ENCODE data around the gene ADGRG6. TPM values are rescaled to one million over a fixed set of nuclear protein-coding genes. Genes with fewer than 3 reads are reported as not detected.

ADGRG6 gene
- total and polyA plus RNA-seq, 4 donors = 5.9 to 42.2 (median 19.2) TPM

DNA sequence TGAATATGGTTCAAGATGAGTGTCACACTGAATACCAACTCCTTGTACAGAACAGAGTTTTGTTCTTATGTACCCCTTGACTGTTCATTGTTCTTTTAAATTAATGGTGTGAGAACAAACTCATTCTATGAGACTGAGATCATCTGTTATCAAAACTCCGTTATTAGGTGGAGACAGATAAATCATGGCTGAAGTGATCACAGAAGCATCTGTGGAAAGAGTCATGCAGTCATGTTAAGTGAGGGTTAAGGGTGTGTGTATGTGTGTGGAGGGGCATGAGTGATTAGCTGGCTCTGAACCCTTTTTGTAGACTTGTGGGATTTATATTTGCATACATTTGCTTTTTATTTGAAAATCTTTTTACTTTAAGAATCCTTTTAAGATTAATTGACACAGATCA, 24.7 kb downstream of the ADGRG6 start:
- H3K27ac ChIP-seq (ENCODE audit: low read depth, low read length) = no peak overlapping the region
- H3K36me3 ChIP-seq (ENCODE audit: control insufficient read depth, insufficient read depth, low read length) = no peaks in the 10 kb centered on the region
- WGBS (ENCODE audit: insufficient coverage) = 31% methylated on average over 1 of the region's 1 CpG
- H3K4me1 ChIP-seq (ENCODE audit: control insufficient read depth, insufficient read depth, low read length) = no peaks in the 10 kb centered on the region
- no peak for DNase-seq (ENCODE audit: low read depth in 4 of 6, low spot score in 6 of 6)
- no peaks in the 10 kb centered on the region for H3K27me3 ChIP-seq (ENCODE audit: control insufficient read depth, insufficient read depth, low read length)
- H3K4me3 ChIP-seq (ENCODE audit: low read depth, low read length) = no peak overlapping the region
- no peaks in the 10 kb centered on the region for H3K9me3 ChIP-seq (ENCODE audit: control insufficient read depth, insufficient read depth, low read length)

DNA sequence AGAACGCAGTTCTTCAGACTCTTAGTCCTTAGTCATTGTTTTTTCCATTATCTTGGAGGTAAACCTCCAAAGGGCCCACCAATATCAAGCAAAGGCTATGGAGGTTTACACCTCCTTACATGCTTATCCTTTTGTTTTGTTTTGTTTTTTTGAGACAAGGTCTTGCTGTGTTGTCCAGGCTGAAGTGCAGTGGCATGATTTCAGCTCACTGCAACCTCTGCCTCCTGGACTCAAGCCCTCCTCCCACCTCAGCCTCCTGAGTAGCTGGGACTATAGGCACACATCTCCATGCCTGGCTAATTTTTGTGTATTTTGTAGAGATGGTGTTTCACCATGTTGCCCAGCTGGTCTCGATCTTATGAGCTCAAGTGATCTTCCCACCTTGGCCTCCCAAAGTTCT, 26.3 kb downstream of the ADGRG6 start:
- no peak for DNase-seq (ENCODE audit: low read depth in 4 of 6, low spot score in 6 of 6)

DNA sequence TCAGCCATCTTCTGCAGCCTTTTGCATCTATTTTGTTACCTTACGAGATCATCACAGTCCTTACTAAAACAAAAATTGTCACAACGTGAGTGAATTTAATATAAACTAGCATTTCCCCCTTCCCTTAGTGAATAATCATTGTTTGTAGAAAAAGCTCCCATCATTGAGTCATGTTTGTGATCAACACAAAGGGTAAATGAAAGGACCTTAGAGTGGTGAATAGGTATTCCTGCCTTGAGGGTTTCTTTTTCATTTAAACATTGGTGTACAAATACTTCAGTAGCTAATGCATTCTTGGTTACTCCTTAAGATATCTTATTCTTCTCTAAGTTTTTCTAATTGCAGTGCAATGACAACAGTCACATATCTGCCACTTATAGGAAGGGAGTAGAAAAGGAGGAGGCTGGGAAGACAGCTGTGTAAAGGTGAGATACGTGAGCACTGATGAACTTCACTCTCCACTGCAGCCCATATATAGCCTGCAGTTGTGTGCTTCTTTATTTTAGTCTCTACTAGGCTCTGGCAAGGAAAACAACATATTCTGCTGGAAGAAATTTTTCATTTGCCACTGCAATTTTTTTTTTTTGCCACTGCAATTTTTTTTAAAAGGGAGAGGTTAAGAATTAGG, 27.8 kb downstream of the ADGRG6 start:
- H3K4me3 ChIP-seq (ENCODE audit: low read depth, low read length) = no peak overlapping the region
- no peaks in the 10 kb centered on the region for H3K27me3 ChIP-seq (ENCODE audit: control insufficient read depth, insufficient read depth, low read length)
- H3K4me1 ChIP-seq (ENCODE audit: control insufficient read depth, insufficient read depth, low read length) = no peaks in the 10 kb centered on the region
- no CpG with 5 or more reads among the region's 3 CpGs for WGBS (ENCODE audit: insufficient coverage)
- H3K36me3 ChIP-seq (ENCODE audit: control insufficient read depth, insufficient read depth, low read length) = no peaks in the 10 kb centered on the region
- DNase-seq (ENCODE audit: low read depth in 4 of 6, low spot score in 6 of 6) = no peak
- no peaks in the 10 kb centered on the region for H3K9me3 ChIP-seq (ENCODE audit: control insufficient read depth, insufficient read depth, low read length)
- H3K27ac ChIP-seq (ENCODE audit: low read depth, low read length) = no peak overlapping the region

More for the DNA sequence above, 26.3 kb downstream of the ADGRG6 start:
- H3K9me3 ChIP-seq (ENCODE audit: control insufficient read depth, insufficient read depth, low read length) = no peaks in the 10 kb centered on the region
- H3K27me3 ChIP-seq (ENCODE audit: control insufficient read depth, insufficient read depth, low read length) = no peaks in the 10 kb centered on the region
- H3K27ac ChIP-seq (ENCODE audit: low read depth, low read length) = no peak overlapping the region
- H3K36me3 ChIP-seq (ENCODE audit: control insufficient read depth, insufficient read depth, low read length) = no peaks in the 10 kb centered on the region
- H3K4me1 ChIP-seq (ENCODE audit: control insufficient read depth, insufficient read depth, low read length) = no peaks in the 10 kb centered on the region
- H3K4me3 ChIP-seq (ENCODE audit: low read depth, low read length) = no peak overlapping the region
- WGBS (ENCODE audit: insufficient coverage) = 100% methylated on average over 2 of the region's 2 CpGs

DNA sequence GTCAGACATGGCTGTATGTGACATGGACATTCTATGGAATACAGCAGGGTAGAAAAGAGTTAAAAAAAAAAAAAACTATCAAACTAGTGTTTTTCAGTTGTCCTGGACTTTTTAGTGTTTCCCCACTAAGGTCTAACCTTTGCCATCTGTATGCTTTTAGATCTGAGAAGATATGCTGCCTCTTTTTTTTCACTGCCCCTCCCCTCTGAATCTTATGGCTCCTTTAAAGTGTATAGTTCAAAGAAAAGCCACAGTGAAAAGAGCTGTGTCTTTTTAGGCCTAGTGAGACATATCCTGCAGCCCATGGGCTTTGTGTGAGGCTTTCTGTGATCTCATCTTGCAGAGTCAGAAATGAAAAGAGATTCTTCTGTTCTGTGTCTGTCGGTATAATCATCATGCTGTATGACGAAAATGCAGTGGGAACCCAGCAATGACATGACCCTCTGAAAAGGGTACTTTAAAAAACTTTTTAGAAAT, 29.3 kb downstream of the ADGRG6 start:
- no peak overlapping the region for H3K4me3 ChIP-seq (ENCODE audit: low read depth, low read length)
- H3K9me3 ChIP-seq (ENCODE audit: control insufficient read depth, insufficient read depth, low read length) = no peaks in the 10 kb centered on the region
- peak in 1 of 6 donors; percentile 36 for DNase-seq (ENCODE audit: low read depth in 4 of 6, low spot score in 6 of 6)
- H3K4me1 ChIP-seq (ENCODE audit: control insufficient read depth, insufficient read depth, low read length) = no peaks in the 10 kb centered on the region
- no peaks in the 10 kb centered on the region for H3K36me3 ChIP-seq (ENCODE audit: control insufficient read depth, insufficient read depth, low read length)
- WGBS (ENCODE audit: insufficient coverage) = no CpG with 5 or more reads among the region's 2 CpGs
- H3K27ac ChIP-seq (ENCODE audit: low read depth, low read length) = peak overlapping the region; percentile 76
- no peaks in the 10 kb centered on the region for H3K27me3 ChIP-seq (ENCODE audit: control insufficient read depth, insufficient read depth, low read length)

DNA sequence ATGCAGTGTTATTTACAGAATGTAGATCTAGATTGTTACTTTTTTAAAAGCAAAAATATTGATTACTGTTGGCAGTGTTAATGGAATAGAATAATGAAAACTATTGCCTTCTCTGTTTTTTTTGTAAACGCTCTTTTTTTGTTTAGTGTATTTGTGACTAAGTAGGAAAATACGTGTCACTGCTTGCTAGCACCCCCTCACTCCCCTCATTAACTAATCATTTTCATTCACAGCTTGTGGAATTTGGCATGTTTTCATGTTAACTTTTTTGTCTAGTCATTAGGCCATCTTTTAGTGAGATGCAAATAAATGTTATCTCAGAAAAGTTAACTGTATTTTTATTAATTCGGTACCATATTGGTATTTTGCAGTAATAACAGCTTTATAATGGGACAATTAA, 29.8 kb downstream of the ADGRG6 start:
- DNase-seq (ENCODE audit: low read depth in 4 of 6, low spot score in 6 of 6) = no peak
- H3K4me1 ChIP-seq (ENCODE audit: control insufficient read depth, insufficient read depth, low read length) = no peaks in the 10 kb centered on the region
- H3K36me3 ChIP-seq (ENCODE audit: control insufficient read depth, insufficient read depth, low read length) = no peaks in the 10 kb centered on the region
- H3K9me3 ChIP-seq (ENCODE audit: control insufficient read depth, insufficient read depth, low read length) = no peaks in the 10 kb centered on the region
- no peaks in the 10 kb centered on the region for H3K27me3 ChIP-seq (ENCODE audit: control insufficient read depth, insufficient read depth, low read length)
- no CpG with 5 or more reads among the region's 3 CpGs for WGBS (ENCODE audit: insufficient coverage)
- no peak overlapping the region for H3K4me3 ChIP-seq (ENCODE audit: low read depth, low read length)
- H3K27ac ChIP-seq (ENCODE audit: low read depth, low read length) = peak overlapping the region; percentile 76

DNA sequence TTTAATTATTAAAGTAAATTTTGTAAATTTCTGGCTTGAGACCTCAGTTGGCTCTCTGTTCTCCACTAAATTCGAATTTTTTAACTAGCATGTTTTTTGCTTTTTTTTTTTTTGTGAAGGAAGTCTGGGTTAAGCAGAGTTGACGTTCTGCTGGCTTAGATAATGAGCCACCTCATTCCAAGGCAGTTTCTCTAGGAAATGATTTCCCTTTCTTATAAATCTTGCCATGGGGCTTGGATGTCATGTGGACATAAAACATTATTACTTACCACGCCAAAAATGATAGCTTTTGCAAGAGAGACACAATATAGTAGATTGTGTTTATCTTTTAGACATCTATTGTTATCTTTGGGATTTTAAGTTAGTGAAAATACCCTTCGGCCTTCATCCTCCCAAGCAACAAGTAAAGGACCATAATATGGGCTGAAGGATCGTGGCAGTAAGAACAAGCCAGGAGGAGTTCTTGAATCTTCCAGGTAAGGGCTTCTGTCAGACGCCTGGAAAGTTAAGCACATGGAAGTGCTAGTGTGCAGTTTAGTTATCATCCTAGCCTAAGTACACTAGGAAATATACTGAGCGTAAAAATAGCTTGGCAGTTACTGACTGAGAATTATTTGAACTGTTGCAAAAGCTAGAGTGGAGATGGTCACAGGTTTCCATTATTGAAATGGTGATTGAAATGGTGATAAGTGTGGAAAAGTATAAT, 30.7 kb downstream of the ADGRG6 start:
- no peaks in the 10 kb centered on the region for H3K9me3 ChIP-seq (ENCODE audit: control insufficient read depth, insufficient read depth, low read length)
- no peaks in the 10 kb centered on the region for H3K36me3 ChIP-seq (ENCODE audit: control insufficient read depth, insufficient read depth, low read length)
- H3K27ac ChIP-seq (ENCODE audit: low read depth, low read length) = no peak overlapping the region
- no peaks in the 10 kb centered on the region for H3K4me1 ChIP-seq (ENCODE audit: control insufficient read depth, insufficient read depth, low read length)
- DNase-seq (ENCODE audit: low read depth in 4 of 6, low spot score in 6 of 6) = no peak
- no peaks in the 10 kb centered on the region for H3K27me3 ChIP-seq (ENCODE audit: control insufficient read depth, insufficient read depth, low read length)
- 93% methylated on average over 2 of the region's 7 CpGs for WGBS (ENCODE audit: insufficient coverage)
- H3K4me3 ChIP-seq (ENCODE audit: low read depth, low read length) = no peak overlapping the region

DNA sequence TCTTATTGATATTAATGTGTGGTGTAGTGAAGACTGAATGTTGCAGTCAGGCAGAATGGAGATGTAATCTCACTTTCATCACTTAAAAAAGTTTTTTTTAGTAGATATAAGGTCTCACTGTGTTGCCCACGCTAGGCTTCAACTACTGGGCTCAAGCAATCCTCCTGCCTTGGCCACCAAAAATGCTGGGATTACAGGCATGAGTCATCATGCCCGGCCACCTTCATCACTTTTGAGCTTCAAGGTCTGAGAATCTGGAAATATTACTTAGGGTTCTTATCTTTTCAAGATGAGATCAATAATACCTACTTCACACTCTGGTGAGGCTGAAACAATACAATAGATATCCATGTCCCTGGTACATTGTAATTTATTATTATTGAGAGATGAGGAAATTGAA, 31.6 kb downstream of the ADGRG6 start:
- no peaks in the 10 kb centered on the region for H3K9me3 ChIP-seq (ENCODE audit: control insufficient read depth, insufficient read depth, low read length)
- no peak overlapping the region for H3K27ac ChIP-seq (ENCODE audit: low read depth, low read length)
- WGBS (ENCODE audit: insufficient coverage) = 100% methylated on average over 1 of the region's 2 CpGs
- H3K27me3 ChIP-seq (ENCODE audit: control insufficient read depth, insufficient read depth, low read length) = no peaks in the 10 kb centered on the region
- DNase-seq (ENCODE audit: low read depth in 4 of 6, low spot score in 6 of 6) = no peak
- H3K4me1 ChIP-seq (ENCODE audit: control insufficient read depth, insufficient read depth, low read length) = no peaks in the 10 kb centered on the region
- H3K36me3 ChIP-seq (ENCODE audit: control insufficient read depth, insufficient read depth, low read length) = no peaks in the 10 kb centered on the region
- no peak overlapping the region for H3K4me3 ChIP-seq (ENCODE audit: low read depth, low read length)

DNA sequence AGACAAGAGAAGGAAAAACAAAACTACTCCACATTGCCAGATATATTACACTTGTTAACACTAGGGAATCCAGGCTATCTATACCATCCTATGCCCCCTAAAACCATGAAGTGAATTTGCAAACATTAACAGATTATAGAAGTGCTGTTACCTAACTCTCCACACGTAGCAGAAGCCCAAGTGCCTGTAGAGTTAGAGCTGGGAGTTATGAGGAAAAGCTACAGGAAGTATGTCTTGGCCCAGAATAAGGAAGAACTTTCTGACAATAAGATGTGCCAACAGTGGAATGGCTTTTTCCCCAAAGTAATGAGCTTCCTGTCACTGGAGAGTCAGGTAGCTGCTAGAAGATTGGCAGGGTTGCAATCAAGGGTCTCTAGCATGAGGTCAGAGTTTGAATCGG, 32.5 kb downstream of the ADGRG6 start:
- Histone ChIP-seq H3K4me1 (ENCODE audit: control insufficient read depth, insufficient read depth, low read length) (no peaks in the 10 kb centered on the region), H3K27me3 (ENCODE audit: control insufficient read depth, insufficient read depth, low read length) (no peaks in the 10 kb centered on the region), H3K27ac (ENCODE audit: low read depth, low read length) (no peak overlapping the region), H3K9me3 (ENCODE audit: control insufficient read depth, insufficient read depth, low read length) (no peaks in the 10 kb centered on the region), H3K36me3 (ENCODE audit: control insufficient read depth, insufficient read depth, low read length) (no peaks in the 10 kb centered on the region), H3K4me3 (ENCODE audit: low read depth, low read length) (no peak overlapping the region)
- DNase-seq (ENCODE audit: low read depth in 4 of 6, low spot score in 6 of 6) = no peak
- no CpG with 5 or more reads among the region's 2 CpGs for WGBS (ENCODE audit: insufficient coverage)

DNA sequence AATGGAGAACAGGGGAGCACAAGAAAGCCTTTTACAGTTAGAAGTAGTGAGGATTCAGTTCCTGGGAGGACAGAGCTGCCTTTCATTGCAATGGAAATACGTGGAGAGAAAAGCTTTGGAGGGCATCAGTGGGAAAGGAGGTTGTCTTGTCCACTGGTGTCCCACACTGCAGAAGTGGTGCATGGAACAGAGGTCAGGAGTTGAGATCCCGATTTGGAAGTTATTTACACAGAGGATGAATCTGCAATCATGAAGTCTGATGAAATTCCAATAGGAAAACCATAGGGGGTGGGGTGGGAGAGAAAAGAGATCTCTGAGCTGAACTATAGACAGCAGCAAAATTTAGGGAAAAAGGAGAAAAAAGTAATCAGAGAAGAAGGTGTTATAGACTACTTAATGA, 33.6 kb downstream of the ADGRG6 start:
- no peak overlapping the region for H3K4me3 ChIP-seq (ENCODE audit: low read depth, low read length)
- no peak for DNase-seq (ENCODE audit: low read depth in 4 of 6, low spot score in 6 of 6)
- no peaks in the 10 kb centered on the region for H3K36me3 ChIP-seq (ENCODE audit: control insufficient read depth, insufficient read depth, low read length)
- no peak overlapping the region for H3K27ac ChIP-seq (ENCODE audit: low read depth, low read length)
- no peaks in the 10 kb centered on the region for H3K4me1 ChIP-seq (ENCODE audit: control insufficient read depth, insufficient read depth, low read length)
- WGBS (ENCODE audit: insufficient coverage) = 71% methylated on average over 2 of the region's 2 CpGs
- no peaks in the 10 kb centered on the region for H3K27me3 ChIP-seq (ENCODE audit: control insufficient read depth, insufficient read depth, low read length)
- no peaks in the 10 kb centered on the region for H3K9me3 ChIP-seq (ENCODE audit: control insufficient read depth, insufficient read depth, low read length)

DNA sequence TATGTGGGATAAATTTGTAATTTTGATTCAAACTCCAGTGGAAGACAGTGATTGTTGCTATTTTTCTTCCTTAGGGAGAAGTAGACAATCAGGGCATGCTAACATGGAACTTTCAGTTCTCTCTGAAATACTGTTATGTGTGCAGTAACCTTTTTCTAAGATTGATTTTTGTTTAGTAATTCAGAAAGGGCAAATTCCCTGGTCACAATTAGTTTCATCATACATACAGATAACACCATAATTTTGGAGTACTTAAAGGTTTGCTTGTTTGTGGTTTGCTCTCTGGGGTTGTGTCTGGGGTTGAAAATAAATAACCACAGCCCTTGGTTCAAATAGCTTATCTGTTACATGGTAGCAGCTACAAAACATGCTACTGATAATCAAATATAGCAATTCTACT, 34.4 kb downstream of the ADGRG6 start:
- Histone ChIP-seq H3K9me3 (ENCODE audit: control insufficient read depth, insufficient read depth, low read length) (no peaks in the 10 kb centered on the region), H3K27me3 (ENCODE audit: control insufficient read depth, insufficient read depth, low read length) (no peaks in the 10 kb centered on the region)

More for the DNA sequence above, 34.4 kb downstream of the ADGRG6 start:
- H3K36me3 ChIP-seq (ENCODE audit: control insufficient read depth, insufficient read depth, low read length) = no peaks in the 10 kb centered on the region
- no peak overlapping the region for H3K27ac ChIP-seq (ENCODE audit: low read depth, low read length)
- no peaks in the 10 kb centered on the region for H3K4me1 ChIP-seq (ENCODE audit: control insufficient read depth, insufficient read depth, low read length)
- no peak for DNase-seq (ENCODE audit: low read depth in 4 of 6, low spot score in 6 of 6)
- no peak overlapping the region for H3K4me3 ChIP-seq (ENCODE audit: low read depth, low read length)

Data from spinal cord (tissue), 10 donors.